HG03378 (cell line): ENCODE measurements around the gene MAML3.

Experiments used
- ATAC-seq: cut with Tn5 transposase; IDR thresholded peaks from one replicate; pipeline ENCODE4 v1.9.1; 2021; ENCODE audit warnings: mild to moderate bottlenecking, moderate library complexity; ENCODE audit not compliant: unreplicated experiment

Gene MAML3

GRCh38 chr4:139880841-139881240, 273.1 kb downstream of the MAML3 start:
- ATAC-seq: no peak

GRCh38 chr4:139878050-139878449, 275.9 kb downstream of the MAML3 start:
- ATAC-seq: no peak

GRCh38 chr4:139876337-139876941, 277.5 kb downstream of the MAML3 start:
- no peak for ATAC-seq

- no peak for ATAC-seq
Measured at GRCh38 chr4:139875411-139875825, 278.6 kb downstream of the MAML3 start.

GRCh38 chr4:139873111-139873860, 280.7 kb downstream of the MAML3 start:
- ATAC-seq: no peak

GRCh38 chr4:139872274-139872673, 281.7 kb downstream of the MAML3 start:
- no peak for ATAC-seq

- ATAC-seq: no peak
Measured at GRCh38 chr4:139869810-139870209, 284.2 kb downstream of the MAML3 start.

- ATAC-seq: no peak
Measured at GRCh38 chr4:139866276-139866962, 287.6 kb downstream of the MAML3 start.

GRCh38 chr4:139865537-139865936, 288.4 kb downstream of the MAML3 start:
- ATAC-seq: no peak

GRCh38 chr4:139863531-139863930, 290.5 kb downstream of the MAML3 start:
- ATAC-seq: no peak

GRCh38 chr4:139861471-139861870, 292.5 kb downstream of the MAML3 start:
- no peak for ATAC-seq

GRCh38 chr4:139860435-139861024, 293.5 kb downstream of the MAML3 start:
- no peak for ATAC-seq

GRCh38 chr4:139859876-139860275, 294.1 kb downstream of the MAML3 start:
- no peak for ATAC-seq

GRCh38 chr4:139858436-139859205, 295.4 kb downstream of the MAML3 start:
- ATAC-seq: peak; percentile 98

- ATAC-seq: no peak
Measured at GRCh38 chr4:139857977-139858376, 296.0 kb downstream of the MAML3 start.

GRCh38 chr4:139857021-139857420, 297.0 kb downstream of the MAML3 start:
- no peak for ATAC-seq

GRCh38 chr4:139854668-139855403, 299.1 kb downstream of the MAML3 start:
- no peak for ATAC-seq

- ATAC-seq: no peak
Measured at GRCh38 chr4:139853309-139853708, 300.7 kb downstream of the MAML3 start.

GRCh38 chr4:139852612-139853269, 301.2 kb downstream of the MAML3 start:
- ATAC-seq: no peak

GRCh38 chr4:139851639-139852038, 302.3 kb downstream of the MAML3 start:
- no peak for ATAC-seq
